Activated CD4-positive, alpha-beta memory T cell treated with anti-CD3 and anti-CD28 coated beads for 36 hours (primary cell): Measurements from ENCODE around the gene SUSD3. TPM values are rescaled to one million over a fixed set of nuclear protein-coding genes. Genes with fewer than 3 reads are reported as not detected.

ENCODE experiments used
- CTCF ChIA-PET: fragments of 350-600 bp; sonication (Branson Sonifier 250); formaldehyde crosslinking; loops from one replicate; lab custom pipeline; 2021; ENCODE audit warnings: antibody characterized with exemption, inconsistent platforms; lab: Charles Lee
- POLR2A ChIA-PET: fragments of 350-600 bp; sonication (Branson Sonifier 250); formaldehyde crosslinking; loops from one replicate; lab custom pipeline; 2021; ENCODE audit warnings: antibody characterized with exemption; lab: Charles Lee
- DNase-seq: peaks from one replicate; pipeline ENCODE4 v3.0.0-alpha.2; 2020
- H3K27ac Mint-ChIP-seq: one replicate; pipeline ENCODE4 v1.8.0; 2021; ENCODE audit warnings: mixed read lengths
- H3K27me3 Mint-ChIP-seq: one replicate; pipeline ENCODE4 v1.8.0; 2021; ENCODE audit warnings: mixed read lengths
- H3K36me3 Mint-ChIP-seq: one replicate; pipeline ENCODE4 v1.8.0; 2021; ENCODE audit warnings: mixed read lengths
- H3K4me1 Mint-ChIP-seq: one replicate; pipeline ENCODE4 v1.8.0; 2021; ENCODE audit warnings: low read depth, mixed read lengths
- H3K4me3 Mint-ChIP-seq: one replicate; pipeline ENCODE4 v1.8.0; 2021; ENCODE audit warnings: mild to moderate bottlenecking, mixed read lengths
- H3K9me3 Mint-ChIP-seq: one replicate; pipeline ENCODE4 v1.8.0; 2021; ENCODE audit warnings: mixed read lengths
- intact Hi-C: fragments of 100-400 bp; cut with micrococcal nuclease; formaldehyde crosslinking; loops from one replicate; pipeline ENCODE4 v1.15.1; 2023
- total RNA-seq, 2 experiments: library from RNA; stranded (reverse); gene quantifications; one replicate each; pipeline ENCODE4 v1.2.3, GENCODE V29; 2021

The SUSD3 gene
- total RNA-seq, 2 experiments from 2014 or later: 67.0 to 72.8 TPM

- H3K4me3 Mint-ChIP-seq: peak overlapping the region; percentile 87
- no peaks in the 10 kb centered on the region for H3K27me3 Mint-ChIP-seq
- H3K36me3 Mint-ChIP-seq: peaks cover 45% of the 10 kb centered on the region
- H3K27ac Mint-ChIP-seq: peak overlapping the region; percentile 99
- peaks cover 89% of the 10 kb centered on the region for H3K4me1 Mint-ChIP-seq
- H3K9me3 Mint-ChIP-seq: no peaks in the 10 kb centered on the region
- CTCF ChIA-PET: interaction anchor here (0.7 to 1.8 kb wide), 15 partner anchors 11 to 502 kb away, joined by 3 to 11 read pairs (median 4); partner anchors contain the start of gene CARD19
- DNase-seq: peak; percentile 95
- POLR2A ChIA-PET: interaction anchor here (0.6 to 2.6 kb wide), 16 partner anchors 13 to 389 kb away, joined by 3 to 12 read pairs (median 5); partner anchors contain the start of genes CARD19 and FAM120AOS
- intact Hi-C loops: loop anchor here (1.0 to 2.0 kb wide), 9 partner anchors 19 to 108 kb away; no protein-coding TSS in a partner anchor
Measured at GRCh38 chr9:93064392-93065134, 6.1 kb downstream of the SUSD3 start.

DNA sequence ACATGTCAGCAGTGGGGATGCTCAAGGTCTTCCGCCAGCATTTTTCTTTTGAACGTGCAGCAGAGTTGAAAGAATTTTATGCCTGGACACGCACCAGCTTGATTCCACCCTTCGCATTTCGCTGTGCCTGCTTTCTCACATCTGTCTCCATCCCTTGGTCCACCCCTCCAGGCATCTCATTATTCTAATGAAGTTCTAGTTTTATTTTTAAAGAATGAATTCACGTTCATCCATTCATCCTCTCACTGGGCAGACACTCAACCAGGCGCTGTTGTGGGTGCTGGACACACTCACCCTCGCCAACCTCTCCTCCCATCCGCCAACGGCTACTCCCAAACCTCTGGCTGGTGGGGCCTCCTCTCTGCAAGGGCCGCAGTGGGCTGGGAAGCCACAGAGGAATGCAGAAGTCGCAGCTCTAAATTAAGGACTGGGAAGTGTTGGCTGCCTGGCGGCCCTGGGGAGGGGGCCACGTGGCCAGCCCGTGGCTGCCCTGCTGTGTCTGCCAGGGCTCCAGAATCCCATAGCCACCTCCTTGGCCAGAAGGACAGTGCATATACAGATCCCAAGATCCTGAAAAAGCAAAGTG lies 6.7 kb downstream of the SUSD3 start:
- H3K4me3 Mint-ChIP-seq: peak overlapping the region; percentile 87
- H3K36me3 Mint-ChIP-seq: peaks cover 43% of the 10 kb centered on the region
- H3K27me3 Mint-ChIP-seq: no peaks in the 10 kb centered on the region
- CTCF ChIA-PET: interaction anchor here (0.7 to 1.8 kb wide), 13 partner anchors 14 to 501 kb away, joined by 3 to 11 read pairs (median 4); partner anchors contain the start of gene CARD19
- POLR2A ChIA-PET: interaction anchor here (0.7 to 2.6 kb wide), 13 partner anchors 14 to 388 kb away, joined by 3 to 12 read pairs (median 6); partner anchors contain the start of genes CARD19 and FAM120AOS
- DNase-seq: no peak
- no peaks in the 10 kb centered on the region for H3K9me3 Mint-ChIP-seq
- intact Hi-C loops: loop anchor here (2.0 kb wide), 3 partner anchors 36 to 108 kb away; no protein-coding TSS in a partner anchor
- peaks cover 87% of the 10 kb centered on the region for H3K4me1 Mint-ChIP-seq
- peak overlapping the region; percentile 99 for H3K27ac Mint-ChIP-seq

DNA sequence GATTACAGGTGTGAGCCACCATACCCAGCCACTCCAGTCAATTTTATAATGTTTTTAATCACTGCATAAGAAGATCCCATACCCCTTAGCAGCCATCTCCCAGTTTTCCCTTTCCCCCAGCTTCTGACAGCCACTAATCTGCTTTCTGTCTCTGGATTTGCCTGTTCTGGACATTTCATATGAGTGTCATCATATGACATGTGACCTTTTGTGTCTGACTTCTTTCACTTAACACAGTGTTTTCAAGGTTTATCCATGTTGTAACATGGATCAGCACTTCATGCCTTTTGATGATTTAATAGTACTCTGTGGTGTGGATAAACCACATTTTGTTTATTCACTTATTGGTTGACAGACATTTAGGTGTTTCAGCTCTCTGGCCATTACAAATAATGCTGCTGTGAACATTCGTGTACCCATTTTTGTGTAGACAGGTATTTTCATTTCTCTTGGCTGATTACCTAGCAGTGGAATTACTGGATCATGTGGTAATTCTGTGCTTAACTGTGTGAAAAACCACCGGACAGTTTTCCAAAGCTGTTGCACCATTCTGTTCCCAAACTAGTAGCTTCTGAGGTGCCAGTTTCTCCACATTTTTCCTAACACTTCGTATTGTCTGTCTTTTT lies 8.6 kb downstream of the SUSD3 start:
- intact Hi-C loops: no loop called here

DNA sequence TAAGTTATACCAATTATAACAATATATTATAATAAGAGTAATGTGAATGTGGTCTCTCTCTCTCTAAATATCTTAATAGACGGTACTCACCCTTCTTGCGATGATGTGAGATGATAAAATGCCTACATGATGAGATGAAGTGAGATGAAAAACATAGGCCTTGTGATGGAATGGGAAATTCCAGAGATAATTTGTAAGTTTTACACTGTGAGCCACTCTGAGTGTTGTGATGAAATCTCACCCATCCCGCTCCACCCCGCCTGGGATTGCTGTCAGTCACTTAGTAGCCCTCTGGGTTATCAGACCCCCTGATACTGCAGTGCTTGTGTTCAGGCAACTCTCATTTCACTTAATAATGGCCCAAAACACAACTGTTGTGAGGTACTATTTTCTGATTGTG lies 10.5 kb downstream of the SUSD3 start:
- no peak overlapping the region for H3K27ac Mint-ChIP-seq
- DNase-seq: no peak
- peaks cover 42% of the 10 kb centered on the region for H3K36me3 Mint-ChIP-seq
- no peak overlapping the region for H3K4me3 Mint-ChIP-seq
- peaks cover 78% of the 10 kb centered on the region for H3K4me1 Mint-ChIP-seq
- H3K9me3 Mint-ChIP-seq: no peaks in the 10 kb centered on the region
- ChIA-PET POLR2A (interaction anchor here (1.2 kb wide), 1 partner anchor 14 kb away, joined by 3 read pairs; no protein-coding TSS in a partner anchor), CTCF (no interaction called here)
- intact Hi-C loops: no loop called here
- H3K27me3 Mint-ChIP-seq: no peaks in the 10 kb centered on the region

More for the DNA sequence above, 8.6 kb downstream of the SUSD3 start:
- Mint-ChIP-seq H3K4me1 (peaks cover 83% of the 10 kb centered on the region), H3K4me3 (no peak overlapping the region), H3K27ac (peak overlapping the region; percentile 72), H3K27me3 (no peaks in the 10 kb centered on the region), H3K36me3 (peaks cover 48% of the 10 kb centered on the region), H3K9me3 (no peaks in the 10 kb centered on the region)
- DNase-seq: no peak
- ChIA-PET CTCF (interaction anchor here (1.4 to 1.5 kb wide), 2 partner anchors 9 to 42 kb away, joined by 3 to 4 read pairs; no protein-coding TSS in a partner anchor), POLR2A (no interaction called here)

DNA sequence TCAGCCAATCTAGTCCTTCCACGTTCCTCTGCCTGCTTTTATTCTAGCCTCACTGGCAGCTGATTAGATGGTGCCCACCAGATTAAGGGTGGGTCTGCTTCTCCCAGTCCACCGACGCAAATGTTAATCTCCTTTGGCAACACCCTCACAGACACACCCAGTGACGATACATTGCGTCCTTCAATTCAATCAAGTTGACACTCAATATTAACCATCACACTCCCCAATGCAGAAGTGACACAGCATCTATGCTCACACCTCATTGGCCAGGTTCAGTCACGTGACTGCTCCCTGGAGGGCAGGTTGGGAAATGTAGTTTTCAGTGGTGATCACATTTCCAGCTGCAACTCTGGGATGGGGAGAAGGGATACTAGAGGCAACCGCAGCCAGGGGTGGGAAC lies 13.0 kb downstream of the SUSD3 start:
- Mint-ChIP-seq H3K27me3 (no peaks in the 10 kb centered on the region), H3K9me3 (no peaks in the 10 kb centered on the region), H3K36me3 (peaks cover 30% of the 10 kb centered on the region), H3K4me1 (peaks cover 69% of the 10 kb centered on the region), H3K27ac (no peak overlapping the region), H3K4me3 (no peak overlapping the region)
- CTCF ChIA-PET: interaction anchor here (2.0 kb wide), 1 partner anchor 37 kb away, joined by 5 read pairs; no protein-coding TSS in a partner anchor
- POLR2A ChIA-PET: no interaction called here
- DNase-seq: peak; percentile 48
- intact Hi-C loops: no loop called here

DNA sequence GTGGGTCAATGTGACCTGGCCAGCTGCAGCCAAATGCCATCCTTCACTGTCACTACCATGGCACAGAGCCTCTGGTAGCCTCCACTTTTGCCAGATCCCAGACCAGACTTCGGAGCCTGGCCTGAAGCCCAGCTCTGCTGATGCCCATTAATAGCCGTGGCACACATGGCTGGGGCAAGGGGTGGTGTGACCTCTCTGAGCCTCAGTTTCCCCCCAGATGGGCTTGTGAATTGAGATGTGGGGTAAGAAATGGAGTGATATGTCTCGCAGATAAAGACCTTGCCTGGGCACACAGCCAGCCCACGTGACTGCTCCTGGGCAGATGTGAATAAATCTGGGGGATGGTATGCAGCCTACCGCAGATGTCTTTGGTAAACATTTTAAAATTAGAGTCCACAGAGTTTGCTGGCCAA lies 13.9 kb downstream of the SUSD3 start:
- Mint-ChIP-seq H3K27me3 (no peaks in the 10 kb centered on the region), H3K27ac (no peak overlapping the region), H3K4me3 (no peak overlapping the region), H3K4me1 (peaks cover 69% of the 10 kb centered on the region), H3K36me3 (peaks cover 27% of the 10 kb centered on the region), H3K9me3 (no peaks in the 10 kb centered on the region)
- ChIA-PET POLR2A (no interaction called here), CTCF (interaction anchor here (2.0 kb wide), 1 partner anchor 36 kb away, joined by 5 read pairs; no protein-coding TSS in a partner anchor)
- intact Hi-C loops: no loop called here
- no peak for DNase-seq

- intact Hi-C loops: no loop called here
- H3K27me3 Mint-ChIP-seq: no peaks in the 10 kb centered on the region
- no peaks in the 10 kb centered on the region for H3K9me3 Mint-ChIP-seq
- H3K36me3 Mint-ChIP-seq: peaks cover 23% of the 10 kb centered on the region
- DNase-seq: no peak
- no peak overlapping the region for H3K4me3 Mint-ChIP-seq
- ChIA-PET POLR2A (no interaction called here), CTCF (interaction anchor here (1.1 to 1.2 kb wide), 3 partner anchors 9 to 33 kb away, joined by 3 to 4 read pairs (median 3); no protein-coding TSS in a partner anchor)
- peaks cover 56% of the 10 kb centered on the region for H3K4me1 Mint-ChIP-seq
- H3K27ac Mint-ChIP-seq: peak overlapping the region; percentile 45
Measured at GRCh38 chr9:93076101-93076791, 17.7 kb downstream of the SUSD3 start.

DNA sequence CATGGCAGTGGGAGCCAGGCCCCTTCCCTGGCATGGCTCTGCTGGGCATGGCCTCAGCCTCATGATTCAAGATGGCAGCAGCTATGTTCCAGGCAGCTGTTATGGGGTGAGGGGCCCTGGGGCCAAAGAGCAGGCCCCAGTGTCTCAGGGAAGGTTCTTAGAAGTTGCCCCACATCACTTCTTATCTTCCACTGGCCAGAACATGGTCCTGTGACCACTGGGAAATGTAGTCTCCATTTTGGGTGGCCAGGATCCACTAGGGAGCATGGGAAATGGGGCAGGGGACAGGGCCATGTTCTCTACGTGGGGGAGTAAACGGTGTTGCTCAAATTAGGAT lies 18.3 kb downstream of the SUSD3 start:
- ChIA-PET CTCF (interaction anchor here (1.1 to 1.2 kb wide), 2 partner anchors 10 to 12 kb away, joined by 3 read pairs; no protein-coding TSS in a partner anchor), POLR2A (no interaction called here)
- Mint-ChIP-seq H3K4me1 (peaks cover 57% of the 10 kb centered on the region), H3K27ac (peak overlapping the region; percentile 45), H3K27me3 (no peaks in the 10 kb centered on the region), H3K9me3 (no peaks in the 10 kb centered on the region), H3K36me3 (peaks cover 25% of the 10 kb centered on the region), H3K4me3 (no peak overlapping the region)
- no peak for DNase-seq
- intact Hi-C loops: no loop called here

- no peak for DNase-seq
- POLR2A ChIA-PET: no interaction called here
- no peaks in the 10 kb centered on the region for H3K9me3 Mint-ChIP-seq
- no peak overlapping the region for H3K27ac Mint-ChIP-seq
- H3K36me3 Mint-ChIP-seq: peaks cover 28% of the 10 kb centered on the region
- H3K4me1 Mint-ChIP-seq: peaks cover 55% of the 10 kb centered on the region
- no peaks in the 10 kb centered on the region for H3K27me3 Mint-ChIP-seq
- no peak overlapping the region for H3K4me3 Mint-ChIP-seq
- CTCF ChIA-PET: no interaction called here
- intact Hi-C loops: no loop called here
Measured at GRCh38 chr9:93077367-93077766, 18.9 kb downstream of the SUSD3 start.

- Mint-ChIP-seq H3K36me3 (peaks cover 33% of the 10 kb centered on the region), H3K27me3 (no peaks in the 10 kb centered on the region), H3K9me3 (no peaks in the 10 kb centered on the region), H3K4me3 (no peak overlapping the region), H3K27ac (no peak overlapping the region), H3K4me1 (peaks cover 55% of the 10 kb centered on the region)
- DNase-seq: no peak
- intact Hi-C loops: no loop called here
- ChIA-PET POLR2A (no interaction called here), CTCF (no interaction called here)
Measured at GRCh38 chr9:93077811-93078210, 19.3 kb downstream of the SUSD3 start.

DNA sequence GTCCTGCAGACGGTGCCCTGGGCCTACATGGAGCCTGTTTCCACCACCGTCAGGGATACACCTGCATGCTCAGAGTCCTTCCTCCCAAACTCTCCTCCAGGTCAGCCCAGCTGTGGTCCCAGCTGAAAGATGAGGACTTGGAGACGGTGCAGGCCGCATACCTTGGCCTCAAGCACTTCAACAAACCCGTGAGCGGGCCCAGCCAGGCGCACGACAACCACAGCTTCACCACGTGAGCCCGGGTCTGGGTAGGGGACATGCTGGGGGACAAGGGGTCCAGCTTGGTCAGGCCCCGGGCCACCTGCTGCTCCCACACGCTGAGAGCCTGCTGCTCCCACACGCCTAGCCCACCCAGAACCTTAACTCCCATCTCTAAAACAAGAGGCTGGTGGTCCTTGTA lies 20.9 kb downstream of the SUSD3 start:
- DNase-seq: peak; percentile 6
- no peaks in the 10 kb centered on the region for H3K27me3 Mint-ChIP-seq
- no peak overlapping the region for H3K27ac Mint-ChIP-seq
- no peak overlapping the region for H3K4me3 Mint-ChIP-seq
- peaks cover 58% of the 10 kb centered on the region for H3K4me1 Mint-ChIP-seq
- intact Hi-C loops: no loop called here
- H3K9me3 Mint-ChIP-seq: peaks cover 3% of the 10 kb centered on the region
- peaks cover 41% of the 10 kb centered on the region for H3K36me3 Mint-ChIP-seq
- ChIA-PET POLR2A (no interaction called here), CTCF (interaction anchor here (1.2 kb wide), 1 partner anchor 15 kb away, joined by 3 read pairs; no protein-coding TSS in a partner anchor)
